ENCODE measurements around the gene FOXJ1. TPM values are rescaled to one million over a fixed set of nuclear protein-coding genes. Genes with fewer than 3 reads are reported as not detected.

FOXJ1 gene
- total RNA-seq (2014; rRNA removed; shearing (Covaris generic)) = 0.19 TPM in 1 of 2 replicates, not detected in the other

DNA sequence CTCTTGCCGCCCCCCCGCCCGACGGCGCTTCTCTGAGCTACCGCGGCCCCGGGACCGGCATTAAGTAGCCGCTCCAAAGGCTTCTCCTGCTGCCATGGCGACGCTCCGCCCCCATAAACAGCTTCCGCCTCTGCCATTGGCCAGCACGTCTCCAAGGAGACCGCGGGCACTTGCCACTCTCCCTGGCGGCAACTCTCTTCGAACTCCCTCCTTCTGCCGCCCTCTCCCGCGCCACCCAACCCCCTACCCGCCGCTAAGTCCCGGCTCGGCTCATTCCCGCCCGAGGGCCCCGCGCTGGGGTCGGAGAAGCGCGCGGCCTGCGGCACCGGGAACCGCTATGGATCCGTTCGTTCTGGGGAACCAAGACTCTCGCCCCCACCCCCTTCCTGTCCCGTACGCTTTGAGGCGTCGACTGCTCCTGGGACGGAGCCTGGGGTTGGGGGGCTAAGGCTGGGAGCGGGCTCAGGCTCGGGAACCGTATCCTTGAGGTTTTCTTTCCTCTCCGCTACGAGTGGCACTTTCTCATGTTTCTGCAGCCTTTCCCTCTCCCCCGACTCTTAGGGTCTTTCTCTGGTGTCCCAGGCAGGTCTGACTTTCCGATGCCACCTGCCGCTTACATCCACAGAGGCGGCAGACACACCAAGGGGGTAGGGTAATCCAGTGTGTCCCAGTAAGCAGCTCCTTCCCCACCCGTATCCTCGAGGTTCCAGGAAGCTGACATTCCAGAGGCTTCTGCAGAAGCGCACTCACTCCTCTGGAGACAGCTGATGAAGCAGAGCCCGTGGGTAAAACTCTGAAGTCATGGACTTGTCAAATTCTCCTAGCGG, at the start of gene FOXJ1:
TSS of gene FOXJ1 (minus strand) at position 34 of the 827 bp plus-strand sequence. CDS start 850 bp downstream, outside the sequence.

GRCh38 chr17:76103274-76104139, 37.5 kb downstream of the FOXJ1 start, which contains the start of gene EXOC7:
TSS of gene EXOC7 (minus strand) at chr17:76103787. CDS start at chr17:76103692, 95 bp downstream.

Small RNA genes lying within 50 kb of the gene (small RNA-seq; reads per million reads assigned to genes)
- gene MIR6868 = not detected

Other genes starting within 250 kb of the FOXJ1 start
- 28.4 and 29.8 TPM in 2 replicates for gene TRIM65, start 244.3 kb downstream of the FOXJ1 start, total RNA-seq (2014; rRNA removed; shearing (Covaris generic))
- gene MRPL38, start 236.4 kb downstream of the FOXJ1 start, total RNA-seq (2014; rRNA removed; shearing (Covaris generic)) = 46.1 and 62.3 TPM in 2 replicates
- gene FBF1, start 200.2 kb downstream of the FOXJ1 start, total RNA-seq (2014; rRNA removed; shearing (Covaris generic)) = 25.7 and 26.1 TPM in 2 replicates
- gene ACOX1, start 162.1 kb downstream of the FOXJ1 start, total RNA-seq (2014; rRNA removed; shearing (Covaris generic)) = 16.1 and 17.6 TPM in 2 replicates
- gene TEN1, start 162.0 kb downstream of the FOXJ1 start, total RNA-seq (2014; rRNA removed; shearing (Covaris generic)) = 27.0 and 34.3 TPM in 2 replicates
- 5.4 and 9.3 TPM in 2 replicates for gene CDK3, start 140.4 kb downstream of the FOXJ1 start, total RNA-seq (2014; rRNA removed; shearing (Covaris generic))
- 0.03 TPM in 1 of 2 replicates, not detected in the other for gene EVPL, start 113.9 kb downstream of the FOXJ1 start, total RNA-seq (2014; rRNA removed; shearing (Covaris generic))
- 23.8 and 30.2 TPM in 2 replicates for gene SRP68, start 68.7 kb downstream of the FOXJ1 start, total RNA-seq (2014; rRNA removed; shearing (Covaris generic))
- gene GALR2, start 66.5 kb downstream of the FOXJ1 start, total RNA-seq (2014; rRNA removed; shearing (Covaris generic)) = 0.32 TPM in 1 of 2 replicates, not detected in the other
- 0.29 TPM in 1 of 2 replicates, not detected in the other for gene ZACN, start 62.1 kb downstream of the FOXJ1 start, total RNA-seq (2014; rRNA removed; shearing (Covaris generic))
- 65.9 and 70.1 TPM in 2 replicates for gene EXOC7, start 37.5 kb downstream of the FOXJ1 start, total RNA-seq (2014; rRNA removed; shearing (Covaris generic))
- gene RNF157, start 99.2 kb upstream of the FOXJ1 start, total RNA-seq (2014; rRNA removed; shearing (Covaris generic)) = 10.0 and 12.1 TPM in 2 replicates
- gene UBALD2, start 124.1 kb upstream of the FOXJ1 start, total RNA-seq (2014; rRNA removed; shearing (Covaris generic)) = 76.0 and 76.5 TPM in 2 replicates
- 0.60 and 1.4 TPM in 2 replicates for gene QRICH2, start 167.0 kb upstream of the FOXJ1 start, total RNA-seq (2014; rRNA removed; shearing (Covaris generic))
- gene PRPSAP1, start 212.7 kb upstream of the FOXJ1 start, total RNA-seq (2014; rRNA removed; shearing (Covaris generic)) = 27.3 and 29.1 TPM in 2 replicates
- gene SPHK1, start 243.4 kb upstream of the FOXJ1 start, total RNA-seq (2014; rRNA removed; shearing (Covaris generic)) = 14.4 and 24.3 TPM in 2 replicates